ENCODE data around the gene NUAK1.

NUAK1 gene

DNA sequence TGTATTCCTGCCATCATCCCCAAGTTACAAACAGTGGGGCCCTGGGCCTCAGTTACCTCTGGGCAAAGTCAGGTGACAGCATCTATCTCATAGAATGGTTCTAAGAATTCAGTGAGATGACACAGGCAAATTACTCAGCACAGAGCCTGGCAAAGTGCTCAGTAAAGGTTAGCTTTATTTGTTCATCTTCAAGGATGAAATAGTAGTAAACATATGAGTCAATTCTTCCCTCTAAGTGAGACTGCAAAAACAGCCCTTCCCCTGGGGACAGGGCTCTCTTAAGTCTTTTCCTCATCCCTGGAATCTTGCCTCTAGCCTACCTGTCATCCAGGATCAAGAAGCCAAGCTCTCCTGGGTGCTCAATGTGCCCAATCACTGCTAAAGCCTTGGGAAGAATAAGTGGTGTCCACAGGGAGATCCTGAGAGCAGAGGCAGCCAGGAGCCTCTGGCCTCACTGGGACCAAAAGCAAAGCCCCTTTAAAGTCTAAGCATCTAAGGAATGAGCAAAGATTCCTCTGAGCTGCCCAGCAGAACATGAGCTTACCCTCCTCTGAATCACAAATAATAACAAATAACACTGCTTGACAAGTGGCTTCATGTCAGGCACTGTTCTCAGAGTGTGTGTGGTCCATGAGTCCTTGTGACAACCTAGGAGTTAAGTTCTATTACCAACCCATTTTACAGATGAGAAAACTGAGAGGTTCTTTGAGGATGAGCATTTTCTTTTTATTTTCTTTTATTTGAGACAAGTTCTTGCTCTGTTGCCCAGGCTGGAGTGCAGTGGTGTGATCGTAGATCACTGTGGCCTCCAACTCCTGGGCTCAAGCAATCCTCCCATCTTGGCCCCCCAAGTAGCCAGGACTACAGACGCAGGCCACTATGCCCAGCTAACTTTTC lies 12.1 kb downstream of the NUAK1 start:
- peaks cover 56% of the 10 kb centered on the region for H3K27me3 Mint-ChIP-seq
- no peak for DNase-seq
- H3K9me3 Mint-ChIP-seq: no peaks in the 10 kb centered on the region
- H3K4me1 Mint-ChIP-seq: no peaks in the 10 kb centered on the region
- no peak overlapping the region for H3K27ac Mint-ChIP-seq
- no peak for ATAC-seq
- H3K4me3 Mint-ChIP-seq: no peak overlapping the region

DNA sequence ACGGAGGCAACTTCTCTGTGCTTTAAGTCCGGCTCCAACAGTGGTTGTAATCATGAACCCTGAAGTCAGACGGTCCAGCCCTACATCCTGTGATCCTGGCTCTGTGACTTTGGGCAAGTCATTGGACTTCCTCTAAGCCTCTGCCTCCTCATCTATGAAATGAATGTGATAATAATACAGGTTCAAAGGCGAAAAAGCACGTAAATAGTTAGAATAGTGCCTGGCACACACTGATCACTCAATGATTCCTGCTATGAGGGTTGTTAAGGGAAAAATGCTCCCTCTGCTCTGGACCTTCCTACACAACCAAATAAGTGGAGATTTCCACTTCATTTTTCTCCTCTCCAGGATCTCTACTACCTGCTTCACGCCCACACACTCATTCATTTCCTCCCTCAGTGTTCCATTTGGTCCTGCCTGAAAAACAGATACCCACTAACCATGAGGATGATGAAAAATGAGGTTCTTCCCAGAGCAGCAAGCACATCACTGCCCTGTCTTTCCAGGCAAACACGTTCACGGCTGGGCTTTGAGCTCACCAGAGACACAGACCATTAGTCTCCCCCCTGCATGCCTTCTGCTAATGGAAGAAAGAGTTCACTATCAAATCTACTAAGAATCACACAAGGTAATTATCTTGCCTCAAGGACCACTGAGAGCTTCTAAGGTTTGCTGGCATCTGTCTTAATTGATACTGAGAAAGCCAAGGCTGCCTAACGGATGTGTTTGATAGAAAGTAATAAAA lies 13.2 kb downstream of the NUAK1 start:
- H3K27ac Mint-ChIP-seq: no peak overlapping the region

DNA sequence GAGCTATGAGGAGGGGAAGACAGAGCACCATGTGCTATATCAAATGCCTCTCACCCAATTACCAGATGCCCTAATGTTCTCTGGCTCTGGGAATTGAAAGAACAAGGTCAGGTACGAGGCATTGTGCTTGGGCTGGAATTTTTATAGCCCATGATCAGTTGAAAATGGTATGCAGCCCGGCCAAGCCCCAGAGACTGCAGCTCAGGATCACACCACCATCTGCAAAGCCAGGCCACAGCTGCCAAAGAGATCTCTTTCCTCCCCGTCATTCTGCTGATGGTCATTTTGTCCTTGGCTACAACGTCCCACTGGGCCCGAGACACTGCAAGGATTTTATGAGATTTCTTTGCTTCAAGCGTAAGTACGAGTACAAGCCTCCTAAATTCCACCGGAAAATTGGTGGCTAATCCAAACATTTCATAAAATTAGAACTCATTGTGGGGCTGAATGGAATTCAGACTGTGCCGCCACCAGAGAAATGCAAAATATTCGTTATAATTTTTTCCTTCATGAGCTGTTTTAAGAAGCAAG lies 15.1 kb downstream of the NUAK1 start:
- Mint-ChIP-seq H3K27ac (no peak overlapping the region), H3K27me3 (peaks cover 46% of the 10 kb centered on the region), H3K9me3 (no peaks in the 10 kb centered on the region), H3K4me1 (no peaks in the 10 kb centered on the region), H3K4me3 (no peak overlapping the region)
- DNase-seq (no peak), ATAC-seq (no peak)

More for the DNA sequence above, 13.2 kb downstream of the NUAK1 start:
- no peak for ATAC-seq
- H3K4me3 Mint-ChIP-seq: no peak overlapping the region
- no peaks in the 10 kb centered on the region for H3K9me3 Mint-ChIP-seq
- no peak for DNase-seq
- H3K27me3 Mint-ChIP-seq: peaks cover 47% of the 10 kb centered on the region
- H3K4me1 Mint-ChIP-seq: no peaks in the 10 kb centered on the region

DNA sequence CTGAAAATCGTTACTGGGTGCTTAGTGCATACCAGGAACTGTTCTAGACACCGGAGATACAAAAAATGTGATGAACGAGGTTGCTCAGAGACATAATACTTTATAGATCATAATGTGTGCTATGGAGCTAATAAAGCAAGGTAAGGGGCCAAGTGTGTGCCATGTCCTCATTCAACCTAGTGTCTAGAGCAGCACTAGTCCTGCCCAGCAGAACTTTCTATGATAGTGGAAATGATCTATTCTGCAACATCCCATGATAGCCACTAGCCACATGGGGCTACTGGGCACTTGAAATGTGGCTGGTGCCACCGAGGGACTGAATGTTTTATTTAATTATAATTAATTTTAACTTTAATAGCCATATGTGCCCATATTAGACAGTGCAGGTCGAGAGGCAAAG lies 15.6 kb downstream of the NUAK1 start:
- ATAC-seq (no peak), DNase-seq (no peak)
- peaks cover 51% of the 10 kb centered on the region for H3K27me3 Mint-ChIP-seq
- H3K9me3 Mint-ChIP-seq: no peaks in the 10 kb centered on the region
- no peak overlapping the region for H3K4me3 Mint-ChIP-seq
- H3K4me1 Mint-ChIP-seq: no peaks in the 10 kb centered on the region
- no peak overlapping the region for H3K27ac Mint-ChIP-seq

DNA sequence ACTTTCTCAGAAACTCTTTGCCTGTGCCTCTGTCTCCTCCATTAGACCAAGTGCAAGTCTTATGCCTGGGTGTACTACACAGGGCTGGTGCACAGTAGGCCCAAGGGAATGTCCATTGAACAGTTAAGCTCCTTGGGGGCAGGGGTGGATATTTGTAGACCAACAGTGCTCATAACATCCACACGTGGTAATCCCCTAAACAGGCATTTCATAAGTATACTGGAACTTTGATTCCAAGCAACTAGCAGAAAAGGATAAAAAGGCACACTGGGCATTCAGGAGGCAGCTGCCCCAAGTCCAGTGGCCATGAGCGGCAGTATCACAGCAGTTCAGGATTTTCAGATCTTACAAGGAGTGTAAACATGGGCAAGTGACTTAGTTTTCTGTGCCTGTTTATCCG lies 16.8 kb downstream of the NUAK1 start:
- ATAC-seq (no peak), DNase-seq (no peak)
- H3K4me3 Mint-ChIP-seq: no peak overlapping the region
- no peaks in the 10 kb centered on the region for H3K4me1 Mint-ChIP-seq
- H3K9me3 Mint-ChIP-seq: no peaks in the 10 kb centered on the region
- H3K27me3 Mint-ChIP-seq: peaks cover 54% of the 10 kb centered on the region
- H3K27ac Mint-ChIP-seq: no peak overlapping the region

DNA sequence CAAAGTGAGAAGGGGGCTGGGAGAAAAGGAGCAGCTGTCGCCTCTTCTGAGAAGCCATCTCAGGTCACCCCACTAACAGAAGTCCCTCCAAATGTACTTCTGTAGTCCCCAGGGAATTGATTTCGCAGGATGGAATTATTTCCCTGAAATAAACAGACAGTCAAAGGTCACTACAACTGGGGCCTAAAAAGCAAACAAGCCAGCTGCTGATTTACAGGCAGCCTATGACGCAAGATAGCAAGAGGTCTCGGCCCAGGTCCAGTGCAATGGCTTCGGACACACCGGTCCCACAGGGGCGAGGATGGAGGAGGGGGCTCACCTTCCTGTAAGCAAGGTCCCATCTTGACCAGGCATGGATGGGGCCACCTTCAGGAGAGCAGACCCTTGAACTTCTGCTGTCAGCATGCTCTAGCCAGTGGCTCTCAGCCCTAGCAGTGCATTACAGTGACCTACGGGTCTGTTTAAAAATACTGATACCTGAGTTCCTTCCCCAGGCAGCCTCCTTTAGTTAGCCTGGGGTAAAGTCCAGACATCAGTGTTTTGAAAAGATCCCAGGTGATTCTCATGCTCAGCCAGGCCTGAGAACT lies 18.1 kb downstream of the NUAK1 start:
- H3K4me1 Mint-ChIP-seq: no peaks in the 10 kb centered on the region
- no peak overlapping the region for H3K27ac Mint-ChIP-seq
- peaks cover 55% of the 10 kb centered on the region for H3K27me3 Mint-ChIP-seq
- no peak overlapping the region for H3K4me3 Mint-ChIP-seq
- no peaks in the 10 kb centered on the region for H3K9me3 Mint-ChIP-seq
- DNase-seq (no peak), ATAC-seq (no peak)

DNA sequence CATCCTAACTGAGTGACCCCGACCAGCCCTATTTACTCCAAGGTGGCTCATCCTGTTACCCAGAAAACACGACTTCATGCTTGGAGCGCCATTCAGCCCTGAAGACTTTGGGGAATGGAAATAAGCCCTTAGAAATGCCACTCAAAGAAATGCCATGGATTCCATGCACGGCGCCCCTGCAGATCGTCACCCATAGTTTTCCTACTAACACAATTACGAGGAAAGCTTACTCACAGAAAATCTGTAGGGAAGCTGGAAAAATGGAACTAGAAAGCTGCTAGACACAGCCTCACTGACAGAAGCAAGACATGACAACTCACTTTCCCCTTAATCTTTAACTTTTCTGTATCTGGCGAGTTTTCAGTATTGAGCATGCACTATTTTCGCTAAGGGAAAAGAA lies 19.5 kb downstream of the NUAK1 start:
- no peak overlapping the region for H3K27ac Mint-ChIP-seq
- H3K4me3 Mint-ChIP-seq: no peak overlapping the region
- H3K4me1 Mint-ChIP-seq: no peaks in the 10 kb centered on the region
- no peaks in the 10 kb centered on the region for H3K9me3 Mint-ChIP-seq
- DNase-seq (no peak), ATAC-seq (no peak)
- peaks cover 56% of the 10 kb centered on the region for H3K27me3 Mint-ChIP-seq

DNA sequence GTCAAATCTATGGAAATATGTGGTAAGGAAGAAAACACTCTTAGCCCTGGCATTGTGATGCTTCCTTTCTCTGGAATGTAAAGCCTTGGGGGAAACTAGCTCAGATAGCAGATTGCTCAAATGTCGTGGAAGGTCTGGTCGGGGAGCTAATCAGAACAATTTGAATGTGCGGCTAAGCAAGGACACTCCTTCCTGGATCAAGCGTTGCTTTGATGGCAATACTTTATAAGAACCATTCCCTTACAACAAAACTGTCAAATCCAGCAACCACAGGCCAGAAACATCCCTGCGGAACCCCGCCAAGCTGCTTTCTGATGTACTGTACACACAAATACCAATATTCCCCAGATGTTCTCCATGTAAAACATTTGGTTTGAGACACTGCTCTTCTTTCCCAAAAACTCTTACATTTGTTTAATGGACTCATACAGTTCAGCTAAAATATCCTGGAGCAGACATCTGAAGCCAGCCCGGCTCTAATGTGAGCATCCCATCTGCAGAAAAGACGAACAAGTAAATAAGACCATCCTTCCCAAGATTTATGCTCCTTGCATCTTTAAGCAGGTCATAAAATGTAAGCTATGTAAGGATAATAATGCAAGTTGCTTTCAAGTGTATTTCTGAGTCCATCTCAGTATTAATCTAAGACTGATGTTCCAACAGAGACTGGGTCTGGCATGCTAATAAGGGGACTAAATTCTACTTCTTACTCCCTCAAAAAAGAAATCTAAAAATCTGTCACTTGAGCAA lies 20.2 kb downstream of the NUAK1 start:
- ATAC-seq (no peak), DNase-seq (no peak)
- peaks cover 2% of the 10 kb centered on the region for H3K4me1 Mint-ChIP-seq
- H3K4me3 Mint-ChIP-seq: no peak overlapping the region
- H3K27ac Mint-ChIP-seq: no peak overlapping the region
- peaks cover 62% of the 10 kb centered on the region for H3K27me3 Mint-ChIP-seq
- H3K9me3 Mint-ChIP-seq: no peaks in the 10 kb centered on the region

DNA sequence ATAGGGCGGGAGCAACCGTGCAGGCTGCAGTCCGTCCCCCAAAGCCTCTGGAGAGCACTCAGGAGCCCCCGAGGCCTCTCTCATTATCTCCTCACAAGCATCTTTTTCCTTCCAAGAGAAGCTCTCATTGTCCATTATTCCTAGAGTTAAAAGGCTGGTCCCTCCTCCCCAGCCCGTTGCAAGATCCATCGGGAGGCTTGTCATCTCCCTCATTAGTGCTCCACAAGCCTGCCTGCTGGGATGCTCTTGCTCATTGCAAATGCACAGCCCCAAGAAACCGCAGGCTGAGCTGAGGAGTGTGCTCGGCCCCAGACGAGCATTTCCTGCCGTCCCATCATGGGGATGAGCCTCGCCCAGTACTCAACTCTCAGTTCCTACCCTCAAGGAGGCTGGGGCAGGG lies 23.3 kb downstream of the NUAK1 start:
- H3K4me1 Mint-ChIP-seq: peaks cover 18% of the 10 kb centered on the region
- no peak overlapping the region for H3K4me3 Mint-ChIP-seq
- no peak for DNase-seq
- H3K27me3 Mint-ChIP-seq: peaks cover 69% of the 10 kb centered on the region
- H3K9me3 Mint-ChIP-seq: no peaks in the 10 kb centered on the region
- no peak overlapping the region for H3K27ac Mint-ChIP-seq
- no peak for ATAC-seq

DNA sequence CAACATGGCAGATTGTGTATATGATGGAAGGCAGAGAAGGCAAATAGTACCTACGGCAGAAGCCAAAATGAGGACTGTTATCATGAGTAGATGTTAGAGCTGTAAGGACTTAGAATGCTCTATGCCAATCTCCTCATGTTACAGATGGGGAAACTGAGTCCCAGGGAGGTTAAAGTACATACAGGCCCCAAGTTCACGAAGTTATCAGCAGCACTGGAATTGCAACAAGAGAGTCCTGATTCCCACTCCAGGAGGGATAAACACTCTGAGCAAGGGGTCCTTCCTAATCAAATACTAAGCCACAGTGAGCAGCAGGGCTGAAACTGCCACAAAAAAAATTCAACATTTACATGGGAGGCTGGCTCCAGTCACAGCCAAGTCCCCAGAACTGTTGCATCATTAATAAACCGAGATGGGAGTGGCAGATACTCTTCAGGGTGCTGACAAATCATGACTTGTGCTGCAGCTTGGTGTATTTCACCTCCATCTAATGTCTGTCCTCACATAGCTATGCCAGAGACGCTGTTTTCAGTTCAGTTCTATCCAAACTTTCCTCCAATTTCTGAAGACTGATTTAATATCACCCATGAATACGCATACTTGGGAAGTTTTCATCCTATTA lies 24.2 kb downstream of the NUAK1 start:
- DNase-seq: no peak
- Mint-ChIP-seq H3K4me3 (no peak overlapping the region), H3K27me3 (peaks cover 78% of the 10 kb centered on the region), H3K27ac (no peak overlapping the region), H3K9me3 (no peaks in the 10 kb centered on the region), H3K4me1 (peaks cover 18% of the 10 kb centered on the region)
- no peak for ATAC-seq

DNA sequence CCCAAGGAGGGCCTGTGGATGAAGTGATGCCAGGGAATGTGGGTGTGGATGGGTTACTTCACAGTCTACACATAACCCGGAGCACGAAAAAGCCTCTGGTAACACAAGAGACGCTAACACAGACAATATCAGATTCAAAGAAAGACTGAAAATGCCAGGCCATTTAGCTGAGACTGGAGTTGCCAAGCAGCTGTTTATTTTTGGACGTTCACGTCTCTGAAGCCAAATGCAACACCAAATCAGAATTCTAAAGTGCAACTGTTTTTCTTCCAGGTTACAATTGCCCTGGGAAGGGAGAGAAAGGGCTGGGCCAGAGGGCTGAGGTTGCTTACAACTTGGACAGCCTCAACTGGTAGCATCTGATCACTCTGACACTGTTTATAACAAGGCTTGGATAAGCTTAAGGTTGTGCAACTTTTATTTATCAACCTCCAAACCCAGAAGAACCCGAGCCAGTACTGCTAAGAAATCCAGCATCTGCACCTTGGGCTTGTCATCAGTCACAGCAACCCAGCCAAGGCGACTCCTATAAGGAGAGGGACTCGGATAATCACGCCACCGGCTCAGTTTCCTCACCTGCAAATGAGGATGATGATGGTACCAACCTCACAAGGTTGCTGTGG lies 24.8 kb downstream of the NUAK1 start:
- H3K27ac Mint-ChIP-seq: no peak overlapping the region
- no peak overlapping the region for H3K4me3 Mint-ChIP-seq
- H3K9me3 Mint-ChIP-seq: no peaks in the 10 kb centered on the region
- DNase-seq (no peak), ATAC-seq (no peak)
- peaks cover 75% of the 10 kb centered on the region for H3K27me3 Mint-ChIP-seq
- H3K4me1 Mint-ChIP-seq: peaks cover 18% of the 10 kb centered on the region

DNA sequence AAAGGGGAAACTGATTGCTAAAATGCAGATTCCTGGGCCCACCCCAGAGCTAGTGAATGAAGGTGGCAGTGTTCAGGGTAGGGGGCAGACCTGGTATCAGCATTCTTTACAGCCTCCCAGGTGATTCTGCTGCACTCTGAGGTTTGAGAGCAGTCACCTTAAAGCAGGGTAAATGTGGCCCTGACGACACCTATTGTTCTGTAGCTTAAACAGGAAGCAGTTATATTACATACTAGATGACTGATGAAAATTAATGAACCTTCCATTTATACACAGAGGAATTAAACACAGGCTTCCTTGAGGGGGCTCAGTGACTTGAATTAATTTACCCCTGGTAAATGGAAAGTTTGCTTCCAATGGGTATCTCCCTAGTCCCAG lies 25.3 kb downstream of the NUAK1 start:
- H3K4me1 Mint-ChIP-seq: peaks cover 18% of the 10 kb centered on the region
- peak overlapping the region in 1 of 2 donors; percentile 37 for H3K4me3 Mint-ChIP-seq
- no peak overlapping the region for H3K27ac Mint-ChIP-seq
- H3K27me3 Mint-ChIP-seq: peaks cover 71% of the 10 kb centered on the region
- DNase-seq (no peak), ATAC-seq (peak; percentile 49)
- no peaks in the 10 kb centered on the region for H3K9me3 Mint-ChIP-seq

DNA sequence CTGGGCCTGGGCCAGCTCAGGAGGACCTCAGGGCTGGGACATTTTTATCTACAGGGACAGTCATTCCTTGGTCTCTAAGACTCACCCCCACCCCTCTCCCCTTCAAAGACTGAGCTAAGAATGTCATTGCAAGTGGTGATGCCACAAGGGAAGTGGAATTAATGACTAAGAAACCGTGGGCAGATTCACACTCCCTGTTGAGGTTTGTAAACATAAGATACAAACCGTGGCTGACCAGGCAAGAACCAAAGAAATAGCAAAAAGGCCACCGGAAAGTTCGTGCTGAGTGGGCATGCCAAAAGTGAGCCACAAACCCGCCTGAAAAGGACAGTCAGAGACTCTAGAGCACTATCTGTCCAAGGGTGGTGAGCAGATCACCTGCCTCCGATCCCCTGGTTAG lies 25.7 kb downstream of the NUAK1 start:
- peak; percentile 30 to 33 for DNase-seq
- H3K4me1 Mint-ChIP-seq: peaks cover 18% of the 10 kb centered on the region
- peak overlapping the region; percentile 64 to 86 for H3K27ac Mint-ChIP-seq
- H3K4me3 Mint-ChIP-seq: peak overlapping the region in 1 of 2 donors; percentile 37
- peaks cover 71% of the 10 kb centered on the region for H3K27me3 Mint-ChIP-seq
- ATAC-seq: peak; percentile 75
- no peaks in the 10 kb centered on the region for H3K9me3 Mint-ChIP-seq

DNA sequence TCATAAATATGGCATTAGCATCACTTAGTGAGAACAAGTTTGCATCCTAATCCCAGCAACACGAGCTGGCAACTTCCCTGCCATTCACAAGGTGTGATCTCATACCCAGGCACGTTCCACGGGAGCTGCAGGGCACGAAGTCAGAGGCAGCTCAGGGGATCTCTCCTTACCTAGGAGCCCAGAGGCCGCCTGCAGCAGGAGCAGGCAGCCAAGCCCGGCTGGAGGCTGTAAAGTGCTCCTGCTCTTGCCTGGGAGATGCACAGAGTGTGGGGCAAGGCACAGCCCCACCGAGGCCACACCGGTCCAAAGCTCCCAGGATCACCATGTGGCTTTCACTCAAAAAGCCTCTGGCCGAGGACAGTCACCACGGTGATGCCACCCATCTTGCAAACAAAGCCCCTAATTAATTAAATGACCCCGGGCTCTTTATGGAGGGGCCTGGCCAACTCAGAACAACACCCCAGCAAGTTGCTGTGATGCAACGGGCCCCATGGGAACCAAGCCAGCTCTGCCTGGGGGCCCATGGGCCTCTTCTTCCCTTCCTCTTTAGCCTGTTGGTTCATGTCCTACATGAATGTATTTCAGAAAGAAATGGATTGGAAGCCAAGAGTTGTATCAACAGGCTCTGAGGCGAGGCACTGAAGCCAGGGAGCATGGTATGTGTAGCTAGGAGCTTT lies 26.5 kb downstream of the NUAK1 start:
- no peak overlapping the region for H3K4me3 Mint-ChIP-seq

More for the DNA sequence above, 26.5 kb downstream of the NUAK1 start:
- Mint-ChIP-seq H3K27me3 (peaks cover 76% of the 10 kb centered on the region), H3K4me1 (peaks cover 18% of the 10 kb centered on the region), H3K27ac (no peak overlapping the region), H3K9me3 (no peaks in the 10 kb centered on the region)
- ATAC-seq: no peak
- DNase-seq: peak in 1 of 2 donors; percentile 4
